Glomerular visceral epithelial cell (primary cell): Measurements from ENCODE around the gene TRIM29.

Experiments used
- DNase-seq: peaks from one replicate; pipeline ENCODE4 v3.0.0-alpha.2; 2016; ENCODE audit errors: extremely low spot score

Gene TRIM29

DNA sequence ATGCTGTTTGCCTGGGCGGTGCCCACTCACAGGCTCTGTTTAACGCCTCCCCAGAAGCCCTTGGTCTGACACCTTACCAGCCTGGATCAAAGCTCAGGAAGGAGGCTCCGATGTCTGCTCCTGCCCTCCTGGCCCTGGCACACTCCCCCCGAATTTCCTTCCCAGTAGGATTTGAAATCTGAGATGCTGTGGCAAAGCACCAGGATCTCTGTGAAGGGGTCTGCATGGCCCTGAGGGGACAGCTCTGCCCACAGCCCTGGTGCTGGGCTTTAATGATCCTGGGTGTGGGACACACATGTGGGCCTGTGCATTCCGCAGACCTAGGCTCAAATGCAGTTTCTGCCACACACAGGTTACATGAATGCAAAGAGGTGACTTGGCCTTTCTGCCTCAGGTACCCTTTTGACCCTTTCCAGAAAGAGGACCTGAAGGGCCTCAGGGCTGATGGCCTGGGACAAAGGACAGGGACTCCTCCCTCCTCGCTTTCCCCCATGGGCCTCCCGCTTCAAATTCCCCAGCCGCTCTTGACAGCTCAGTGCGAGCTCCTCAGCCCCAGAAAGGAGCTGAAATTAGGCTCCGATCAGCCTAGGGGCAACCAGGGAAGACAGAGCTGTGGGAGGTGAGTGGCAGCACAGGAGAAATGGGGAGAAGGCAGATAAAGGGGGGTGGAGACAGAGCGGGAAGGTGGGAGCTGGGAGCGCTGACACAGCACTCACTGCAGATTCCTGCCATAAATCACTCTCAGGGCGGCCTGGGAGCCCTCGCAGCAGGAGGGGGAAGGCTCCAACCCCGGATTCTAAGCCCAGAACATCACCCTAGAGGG lies 41.3 kb downstream of the TRIM29 start:
- no peak for DNase-seq

DNA sequence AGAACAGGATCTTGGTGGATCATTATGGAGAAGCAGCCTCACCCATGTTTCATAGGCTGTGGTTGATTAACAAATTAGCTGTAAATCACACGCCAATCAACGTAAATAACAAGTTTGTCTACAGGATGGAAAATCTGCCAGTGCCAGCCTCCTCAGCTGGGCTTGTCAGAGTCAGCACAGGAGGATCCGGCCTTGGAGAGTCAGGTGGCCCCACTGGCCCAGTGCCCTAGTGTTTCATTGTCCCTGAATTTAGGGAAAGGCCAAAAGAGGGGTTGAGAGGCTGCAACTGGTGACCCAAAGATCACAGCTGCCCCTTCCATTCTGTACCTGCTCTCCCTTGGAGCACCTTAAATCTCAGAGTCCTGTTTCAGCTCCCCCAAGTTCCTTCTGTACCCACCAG lies 42.4 kb downstream of the TRIM29 start:
- DNase-seq = no peak

DNA sequence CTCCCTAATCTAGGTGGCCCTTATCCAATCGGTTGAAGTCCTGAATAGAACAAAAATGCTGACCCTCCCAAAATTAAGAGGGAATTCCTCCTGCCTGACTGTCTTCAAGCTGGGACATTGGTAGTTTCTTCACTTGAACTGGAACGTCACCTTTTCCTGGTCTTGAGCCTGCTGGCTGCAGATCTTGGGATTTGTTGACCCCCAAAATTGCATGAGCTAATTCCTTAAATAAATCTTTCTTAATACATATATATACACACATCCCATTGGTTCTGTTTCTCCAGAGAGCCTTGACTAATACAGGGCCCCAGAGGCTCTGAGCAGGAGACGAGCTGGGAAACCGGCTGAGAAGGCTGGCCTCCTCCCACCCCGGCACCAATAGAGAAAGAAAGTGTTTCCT lies 46.2 kb downstream of the TRIM29 start:
- DNase-seq = no peak

DNA sequence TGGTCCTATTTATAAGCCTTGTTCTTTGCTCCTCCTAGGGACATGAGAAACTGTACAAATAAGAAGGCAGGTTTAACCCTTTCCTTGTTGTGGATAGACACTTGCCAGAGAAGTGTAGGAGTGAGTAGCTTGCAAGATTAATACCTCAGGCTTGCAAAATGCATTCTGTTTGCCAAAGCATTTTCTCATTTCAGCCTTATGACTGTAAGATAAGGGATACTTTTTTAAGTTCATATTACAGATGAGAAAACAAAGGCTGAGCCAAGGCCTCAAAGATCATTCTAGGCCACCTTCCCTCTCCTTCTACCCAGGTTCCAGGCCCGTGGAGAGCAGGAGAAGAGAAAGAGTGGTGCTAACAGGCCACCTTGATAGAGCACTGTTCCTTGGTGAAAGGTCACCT lies 46.8 kb downstream of the TRIM29 start:
- no peak for DNase-seq

DNA sequence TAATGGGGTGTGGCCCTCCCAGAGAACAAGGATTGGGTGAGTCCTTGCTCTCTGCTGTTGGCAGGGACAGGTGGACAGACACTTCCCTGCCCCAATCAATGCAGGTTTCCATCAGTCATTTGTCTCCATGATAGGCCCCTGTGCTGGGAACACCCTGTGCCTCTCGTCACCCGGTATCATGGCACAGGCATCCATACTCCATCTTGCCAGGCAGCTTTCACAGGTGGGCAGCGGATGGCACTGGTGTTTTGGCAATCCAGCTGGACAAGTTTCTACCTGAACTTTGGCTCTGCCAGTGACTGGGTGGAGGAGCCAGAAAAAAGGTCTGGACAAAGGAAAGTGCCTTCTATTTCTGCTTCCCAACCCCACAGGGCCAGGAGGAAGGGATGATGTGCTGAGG lies 47.5 kb downstream of the TRIM29 start:
- no peak for DNase-seq

DNA sequence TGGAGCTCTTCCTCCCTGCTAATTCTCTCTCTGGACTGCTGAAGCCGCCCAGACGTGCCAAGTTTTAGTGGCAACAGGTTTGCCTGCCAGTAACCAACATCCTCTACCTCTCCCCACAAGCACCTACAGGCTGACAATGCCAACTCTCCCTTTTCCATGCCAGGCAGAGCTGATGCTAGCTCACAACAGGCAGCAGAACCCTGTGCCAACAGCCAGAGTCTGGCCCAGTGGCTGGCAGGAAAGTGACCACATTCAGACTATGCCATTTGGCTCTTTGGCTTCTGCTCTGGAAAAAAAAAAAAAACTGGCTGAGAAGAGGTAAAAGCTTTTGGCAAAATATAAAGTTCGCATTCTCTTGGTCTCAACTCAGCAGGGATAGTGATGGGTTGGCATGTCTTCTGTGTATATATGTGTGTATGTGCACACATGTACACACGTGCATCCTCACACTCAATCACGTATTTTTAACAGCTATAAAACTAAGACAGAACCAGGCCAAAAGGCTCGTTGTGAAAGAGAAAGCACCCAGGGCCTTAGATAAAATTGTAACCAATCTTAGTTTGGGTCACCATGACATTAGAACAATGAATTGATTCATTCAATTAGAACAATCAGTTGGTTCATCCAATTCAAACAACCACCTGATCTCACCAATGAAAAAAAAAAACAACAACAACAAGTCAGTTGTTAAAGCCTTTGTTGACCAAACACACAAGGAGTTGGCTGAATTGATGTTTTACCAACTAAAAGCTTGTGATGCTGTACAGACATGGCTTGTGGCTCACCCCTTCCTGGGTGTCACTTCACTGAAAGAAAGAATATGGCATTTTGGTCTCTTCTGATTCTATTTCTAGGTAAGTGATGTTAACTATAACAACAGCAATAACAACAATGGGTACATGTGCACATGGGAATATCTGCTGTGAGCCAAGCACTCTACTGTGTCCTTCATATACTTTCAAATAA lies 48.6 kb downstream of the TRIM29 start:
- no peak for DNase-seq

DNA sequence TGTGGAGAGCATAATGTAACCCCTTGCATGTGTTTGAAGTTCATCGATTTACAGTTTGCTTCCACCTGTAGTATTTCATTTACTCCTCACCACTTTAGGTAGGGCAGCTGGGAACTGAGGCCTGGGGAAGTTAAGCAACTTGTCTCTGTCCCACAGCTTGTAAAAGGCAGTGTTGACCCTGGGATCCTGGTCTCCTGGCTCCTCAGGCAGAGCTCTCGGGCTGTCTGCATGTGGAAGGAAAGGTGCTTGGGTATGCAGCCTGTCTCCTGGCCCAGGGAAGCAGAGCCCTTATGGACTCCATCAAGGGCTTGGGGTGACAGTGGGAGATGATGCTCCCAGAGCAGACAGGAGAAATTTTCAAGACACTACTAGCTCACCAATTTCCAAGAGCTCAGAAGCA lies 49.9 kb downstream of the TRIM29 start:
- no peak for DNase-seq

DNA sequence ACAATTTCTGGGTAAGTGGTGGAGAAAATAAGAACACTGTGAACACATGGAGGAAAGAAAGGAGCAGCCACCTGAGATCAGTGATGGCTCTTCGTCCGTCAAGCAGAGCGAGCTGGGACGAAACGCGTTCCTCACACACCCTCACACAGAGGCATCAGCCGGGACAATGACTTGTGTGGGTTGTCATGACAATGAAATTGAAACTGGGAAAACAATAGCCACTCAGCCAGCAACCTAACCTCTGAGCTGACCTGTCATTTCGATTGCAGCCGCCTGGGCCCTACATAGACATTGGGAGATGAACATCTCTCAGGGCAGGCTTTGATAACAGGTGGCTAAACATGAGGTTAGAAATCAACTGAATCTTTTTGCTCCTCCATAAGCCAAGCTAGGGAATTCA lies 51.3 kb downstream of the TRIM29 start:
- no peak for DNase-seq

DNA sequence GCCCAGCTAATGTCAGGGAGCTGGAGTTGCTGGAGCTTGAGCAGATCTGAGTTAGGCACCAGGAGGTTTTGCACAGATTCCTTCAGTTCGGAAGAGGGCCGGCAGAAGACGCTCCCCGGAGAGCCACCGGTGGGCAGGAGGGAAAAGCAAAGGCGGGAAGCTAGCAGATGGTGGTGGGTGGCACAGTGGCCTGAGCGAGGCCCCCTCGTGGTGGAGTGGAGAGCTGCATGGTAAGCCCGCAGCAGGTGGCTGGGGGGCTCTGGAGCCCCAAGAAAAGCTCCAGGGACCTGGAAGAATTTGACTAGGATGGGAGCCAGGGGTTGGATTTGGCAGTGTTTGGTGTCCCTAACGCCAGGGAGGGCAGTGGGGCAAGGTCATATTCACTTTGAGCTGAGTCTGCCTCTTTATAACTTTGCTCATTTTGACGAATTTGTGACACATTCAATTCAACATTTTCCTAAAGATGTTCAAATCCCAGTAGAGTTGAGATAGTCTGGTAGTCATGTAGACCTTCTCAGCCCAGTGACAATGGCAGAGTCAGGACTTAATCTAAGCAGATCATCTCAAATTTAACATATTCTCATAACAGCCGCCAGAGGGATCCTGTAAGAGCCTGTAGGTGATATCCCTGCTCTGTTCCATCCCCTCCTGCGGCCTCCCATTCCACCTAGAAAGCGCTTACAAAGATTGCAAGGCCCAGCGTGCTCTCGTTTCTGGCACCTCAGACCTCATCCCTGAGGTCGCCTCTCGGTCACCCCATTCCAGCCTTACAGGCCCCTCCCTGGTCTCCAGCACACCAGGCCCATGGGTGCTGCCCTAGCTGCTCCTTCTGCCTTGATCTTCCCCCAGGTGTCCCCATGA lies 57.9 kb downstream of the TRIM29 start:
- no peak for DNase-seq

DNA sequence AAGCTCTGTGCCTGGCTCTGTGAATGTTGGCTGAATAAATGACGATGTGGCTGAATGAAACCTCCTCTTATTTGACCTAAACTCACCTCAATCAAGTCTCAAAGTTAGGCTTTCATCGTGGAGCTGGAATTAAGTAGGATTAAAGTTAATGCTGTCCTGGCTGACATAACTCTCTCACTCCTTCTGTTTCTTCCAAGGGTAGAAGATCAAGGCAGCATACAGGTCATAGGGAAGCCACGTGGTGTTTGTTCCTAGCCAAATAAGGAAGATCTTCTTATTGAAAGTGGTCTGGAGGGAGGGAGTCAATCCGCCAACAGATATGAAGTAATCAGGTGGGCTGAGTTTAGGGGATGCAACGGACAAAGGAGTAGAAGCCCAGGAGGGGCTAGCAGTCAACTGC lies 59.5 kb downstream of the TRIM29 start:
- DNase-seq = no peak

DNA sequence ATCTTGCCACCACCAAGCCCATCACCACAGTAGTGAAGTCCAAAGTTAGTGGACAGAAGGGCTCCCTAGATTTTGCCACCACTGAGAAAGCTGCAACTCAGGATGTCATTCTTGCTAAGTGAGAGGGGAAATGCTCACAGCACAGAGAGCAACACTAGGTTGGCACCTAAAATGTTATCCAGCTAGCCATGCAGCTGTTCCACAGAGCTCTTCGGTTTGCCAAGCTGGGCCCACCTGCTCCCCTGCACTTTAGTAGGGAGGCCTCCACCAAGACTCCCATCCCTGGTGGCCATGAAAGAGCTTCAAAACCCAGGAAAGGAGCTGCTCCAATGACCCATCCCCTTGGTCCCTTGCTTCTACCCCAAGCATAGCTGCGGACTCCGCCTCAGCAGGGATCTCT lies 63.8 kb downstream of the TRIM29 start:
- no peak for DNase-seq

DNA sequence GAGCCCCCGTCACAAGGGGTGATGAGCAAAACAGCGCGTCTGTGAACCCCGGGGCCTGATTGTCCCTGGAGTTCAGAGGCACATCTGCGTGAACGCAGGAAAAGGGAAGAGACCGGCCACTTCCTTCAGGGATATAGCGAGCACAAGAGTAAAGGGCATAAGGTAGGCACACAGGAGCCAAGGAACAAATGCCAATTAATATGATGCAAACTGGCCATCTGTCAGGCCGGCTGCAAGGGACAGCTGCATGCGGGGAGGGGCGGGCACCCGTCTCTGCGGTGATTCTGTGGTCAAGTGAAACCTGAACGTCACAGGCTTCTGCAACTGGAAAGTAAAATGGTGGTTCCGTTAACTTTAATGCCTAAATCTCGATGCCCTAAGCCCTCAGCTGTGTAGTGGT lies 64.7 kb downstream of the TRIM29 start:
- DNase-seq = no peak

DNA sequence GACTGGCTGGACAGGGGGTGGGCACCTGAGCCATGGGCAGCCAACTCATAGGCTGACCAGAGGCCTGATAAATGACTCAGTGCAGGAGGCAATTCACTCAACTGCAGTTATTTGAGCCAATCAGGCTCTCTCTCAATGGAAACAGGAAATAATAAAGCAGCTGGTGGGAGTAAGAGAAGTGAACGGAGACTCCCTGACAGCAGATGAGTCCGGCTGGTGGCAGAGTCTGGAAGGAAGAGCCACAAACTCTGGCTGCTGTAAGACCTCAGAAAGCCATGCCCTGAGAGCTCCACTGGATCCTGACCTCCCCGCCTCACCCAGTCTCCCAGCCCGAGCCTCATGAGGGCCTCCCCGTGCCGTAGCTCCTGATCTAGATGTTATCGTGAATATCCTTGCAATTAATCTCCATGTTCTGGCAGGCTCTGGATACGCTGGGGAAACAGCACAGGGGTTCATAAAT lies 69.8 kb downstream of the TRIM29 start:
- DNase-seq = peak; percentile 5

DNA sequence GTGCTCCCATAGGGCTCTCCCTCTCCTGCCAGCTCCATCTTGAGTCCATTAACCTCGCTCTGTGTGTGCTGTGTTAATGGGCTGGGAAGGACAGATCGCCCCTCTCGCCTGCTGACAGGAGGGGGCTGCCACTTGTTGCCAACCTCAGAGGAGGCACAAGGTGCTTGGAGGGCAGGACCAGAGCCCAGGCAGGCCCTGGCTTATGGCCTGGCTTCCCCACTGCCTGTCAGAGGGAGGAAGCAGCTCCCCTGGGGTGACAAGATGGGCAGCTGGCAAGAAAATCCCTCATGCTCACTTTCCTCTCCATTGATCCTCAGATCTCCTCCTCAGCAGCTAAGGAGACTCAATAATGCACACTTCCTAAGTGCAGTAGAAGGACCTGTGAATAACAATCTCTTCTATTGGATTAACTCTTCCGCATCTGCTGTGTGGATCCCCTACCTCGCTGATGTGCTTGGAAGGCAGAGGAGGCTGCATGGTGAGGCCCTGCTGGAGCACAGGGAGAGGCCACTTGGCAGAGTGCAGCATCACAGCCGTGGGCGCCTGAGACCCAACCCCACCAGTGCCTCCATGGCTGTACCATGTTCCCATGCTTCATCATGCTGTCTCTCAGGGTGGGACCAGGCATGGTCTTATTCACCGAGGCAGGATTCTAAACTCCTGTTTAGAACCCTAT lies 70.3 kb downstream of the TRIM29 start:
- no peak for DNase-seq

DNA sequence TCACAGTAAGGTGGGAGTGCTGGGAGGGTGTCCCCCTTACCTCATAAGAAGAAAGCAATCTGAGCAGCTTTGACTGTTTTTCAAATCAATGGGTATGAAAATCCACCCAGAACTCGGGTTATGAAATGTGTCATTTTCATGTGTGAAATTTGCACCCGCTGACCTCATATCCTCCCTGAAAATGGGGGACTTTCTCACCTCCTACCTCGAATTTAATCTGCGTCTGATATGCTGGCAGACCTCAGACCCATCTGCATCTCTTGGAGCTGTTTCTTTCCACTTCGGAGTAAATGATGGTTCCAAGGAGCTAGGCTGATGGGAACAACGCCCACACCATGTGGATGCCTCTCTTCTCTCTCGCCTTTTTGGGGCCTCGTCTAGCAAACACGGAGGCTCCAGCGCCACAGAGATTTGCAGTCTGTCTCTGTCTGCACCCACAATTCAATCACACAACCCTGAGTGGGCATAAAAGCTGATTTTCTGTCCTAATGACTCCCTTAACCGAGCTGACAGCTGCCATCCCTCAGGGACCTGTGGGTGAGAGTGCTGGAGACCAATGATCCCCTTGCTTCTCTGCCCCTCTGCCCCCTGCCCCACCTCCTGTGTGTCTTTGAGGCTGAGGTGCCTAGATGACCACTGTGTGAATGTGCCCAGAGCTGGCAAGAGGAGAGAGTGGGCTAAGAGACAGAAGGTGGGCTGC lies 71.0 kb downstream of the TRIM29 start:
- DNase-seq = no peak

DNA sequence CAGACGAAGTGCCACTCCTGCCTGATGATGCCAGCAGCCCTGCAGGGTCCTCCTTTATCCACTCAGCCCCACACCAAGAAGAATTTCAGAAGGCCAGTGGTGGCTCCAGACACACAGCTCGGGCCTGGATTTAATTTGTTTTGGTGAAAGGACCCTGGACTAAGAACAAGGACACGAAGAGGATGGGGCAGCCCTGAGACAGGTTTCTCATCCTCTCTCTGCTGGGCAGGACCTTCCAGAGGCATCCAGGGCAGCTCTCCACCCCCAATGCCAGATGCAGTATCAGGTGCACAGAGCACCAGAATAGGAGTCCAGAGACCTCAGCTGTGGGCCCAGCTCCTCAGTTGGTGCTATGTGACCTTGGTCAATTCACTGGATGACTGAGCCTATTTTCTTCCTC lies 72.0 kb downstream of the TRIM29 start:
- DNase-seq = no peak

DNA sequence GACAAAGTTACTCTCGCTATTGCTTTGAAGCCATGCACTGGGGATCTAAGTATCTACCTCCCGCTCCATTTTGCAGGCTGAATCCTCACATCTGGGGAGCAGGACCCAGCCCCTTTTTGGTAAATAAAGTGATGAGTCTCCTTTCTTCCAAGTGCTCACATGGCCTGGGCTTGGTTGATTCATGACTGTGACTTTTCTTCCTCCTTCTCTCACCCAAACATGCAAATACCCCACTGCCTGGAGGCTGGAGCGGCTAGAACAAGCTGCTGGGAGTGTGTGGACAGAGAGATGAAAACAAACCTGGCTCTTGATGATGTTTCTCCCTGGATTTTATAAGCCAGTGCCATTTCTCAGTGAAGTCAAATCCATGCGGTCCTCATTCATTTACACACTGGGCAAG lies 72.7 kb downstream of the TRIM29 start:
- DNase-seq = no peak

DNA sequence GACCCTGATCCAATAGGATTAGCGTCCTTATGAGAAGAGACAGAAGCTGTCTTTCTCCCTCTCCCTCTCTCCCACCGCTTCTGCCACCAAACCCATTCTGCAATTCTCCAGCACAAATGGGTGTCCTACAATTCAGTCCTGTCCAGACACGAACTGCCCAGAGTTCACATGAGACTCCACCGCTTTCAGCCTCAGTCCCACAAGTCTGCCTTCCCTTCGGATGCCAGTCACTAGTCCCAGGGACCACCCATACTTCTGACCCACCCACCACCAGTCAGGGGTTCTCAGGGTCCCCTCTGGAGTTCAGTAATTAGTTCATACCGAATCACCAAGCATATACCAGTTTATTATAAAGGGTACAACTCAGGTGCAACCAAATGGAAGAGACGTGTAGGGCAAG lies 73.6 kb downstream of the TRIM29 start:
- no peak for DNase-seq

DNA sequence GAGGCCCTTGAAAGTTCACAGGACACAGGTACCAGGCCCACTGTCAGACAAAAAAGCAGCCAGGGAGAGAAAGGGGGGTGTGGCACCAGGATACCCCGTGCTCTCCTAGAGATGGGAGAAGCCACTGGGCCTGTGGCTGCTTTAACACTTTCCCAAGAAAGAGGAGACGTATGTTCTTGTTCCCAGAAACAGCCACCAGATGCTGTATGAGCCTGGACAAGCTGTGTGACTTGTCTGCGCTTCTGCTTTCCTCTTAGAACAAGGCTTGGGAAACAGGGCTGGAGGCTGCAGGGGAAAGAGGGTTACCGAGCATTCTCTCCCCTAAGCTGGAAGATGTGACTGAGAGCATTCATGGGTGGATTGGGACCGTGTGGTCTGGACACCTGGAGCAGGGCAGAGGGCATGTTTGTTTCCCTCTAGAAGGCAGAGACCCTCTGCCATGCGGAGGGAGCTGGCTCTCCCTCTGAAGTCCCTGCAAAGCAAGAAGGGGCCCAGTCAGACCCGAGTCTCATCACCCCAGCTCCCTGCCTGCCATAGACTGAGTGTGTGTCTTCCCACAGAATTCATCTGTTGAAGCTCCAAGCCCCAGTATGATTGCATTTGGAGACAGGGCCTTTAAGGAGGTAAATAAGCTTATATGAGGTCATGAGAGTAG lies 74.1 kb downstream of the TRIM29 start:
- DNase-seq = no peak

DNA sequence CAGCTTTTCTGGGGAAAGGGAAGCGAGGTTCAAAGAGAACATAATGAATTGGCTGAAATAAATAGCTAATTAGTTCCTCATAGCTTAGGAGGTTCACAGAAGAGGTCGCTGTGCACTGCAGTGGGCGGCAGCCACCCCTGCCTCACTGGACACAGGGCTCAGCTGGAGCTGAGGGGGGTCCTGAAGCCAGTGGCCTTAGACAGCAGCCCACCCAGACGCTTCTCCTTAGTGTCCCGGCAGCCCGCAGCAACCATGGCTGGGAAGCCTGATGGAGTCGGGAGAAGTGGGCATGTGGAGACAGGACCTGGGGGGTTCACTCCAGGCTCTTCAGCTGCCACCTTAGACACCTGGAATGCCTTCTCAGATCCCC lies 75.4 kb downstream of the TRIM29 start:
- DNase-seq = no peak
